CD4-positive, alpha-beta T cell treated with Interleukin-1 beta for 1 hour (primary cell): ENCODE results near the gene PHF21A.
A peak's percentile ranks its signal among the peaks of the same experiment; 100 is the strongest.
"Not testable (repeated sequence)": the region's sequence is repeated elsewhere in the genome, so short reads cannot be mapped to it uniquely, and the experiment has no call there.

Source experiments
- DNase-seq, 2 donors: peaks; one replicate each; pipeline ENCODE4 v3.0.0-alpha.2; 2020 to 2022

The PHF21A gene

GRCh38 chr11:46026606-46027293, 94.5 kb downstream of the PHF21A start:
- no peak for DNase-seq

- no peak for DNase-seq
These were observed 101.1 kb downstream of the PHF21A start for GRCh38 chr11:46020084-46020599.

GRCh38 chr11:46018651-46019050, 102.6 kb downstream of the PHF21A start:
- DNase-seq, result no peak

GRCh38 chr11:46017341-46017740, 103.9 kb downstream of the PHF21A start:
- DNase-seq, result no peak

- DNase-seq, result no peak
These were observed 105.3 kb downstream of the PHF21A start for GRCh38 chr11:46015941-46016340.

GRCh38 chr11:46014168-46014567, 107.1 kb downstream of the PHF21A start:
- DNase-seq, result not testable (repeated sequence)

- no peak for DNase-seq
These were observed 109.1 kb downstream of the PHF21A start for GRCh38 chr11:46012185-46012584.

GRCh38 chr11:46010100-46010499, 111.2 kb downstream of the PHF21A start:
- no peak for DNase-seq

GRCh38 chr11:46009647-46010046, 111.6 kb downstream of the PHF21A start:
- DNase-seq, result no peak

GRCh38 chr11:46006418-46007070, 114.7 kb downstream of the PHF21A start:
- peak; percentile 15 to 75 for DNase-seq

GRCh38 chr11:46003572-46003971, 117.7 kb downstream of the PHF21A start:
- DNase-seq, result no peak

GRCh38 chr11:46002189-46002588, 119.1 kb downstream of the PHF21A start:
- no peak for DNase-seq

GRCh38 chr11:46001448-46001914, 119.8 kb downstream of the PHF21A start:
- DNase-seq, result no peak

GRCh38 chr11:45997599-45997998, 123.7 kb downstream of the PHF21A start:
- DNase-seq, result no peak

- DNase-seq, result no peak
These were observed 125.9 kb downstream of the PHF21A start for GRCh38 chr11:45995342-45995734.

- no peak for DNase-seq
These were observed 126.6 kb downstream of the PHF21A start for GRCh38 chr11:45994371-45995341.

GRCh38 chr11:45993531-45994001, 127.7 kb downstream of the PHF21A start:
- DNase-seq, result no peak

GRCh38 chr11:45988921-45989320, 132.3 kb downstream of the PHF21A start:
- DNase-seq, result no peak

- DNase-seq, result no peak
These were observed 136.0 kb downstream of the PHF21A start for GRCh38 chr11:45985212-45985611.

- no peak for DNase-seq
These were observed 137.1 kb downstream of the PHF21A start for GRCh38 chr11:45984192-45984591.

- no peak for DNase-seq
These were observed 137.8 kb downstream of the PHF21A start for GRCh38 chr11:45983471-45983845.

- DNase-seq, result no peak
These were observed 138.4 kb downstream of the PHF21A start for GRCh38 chr11:45982656-45983470.
